Lung (tissue), 12 donors: ENCODE data around the gene YWHAB. TPM values are rescaled to one million over a fixed set of nuclear protein-coding genes. Genes with fewer than 3 reads are reported as not detected.

Source experiments
- ATAC-seq: fragments of 200-7000 bp; cut with Tn5 transposase; one replicate; pipeline ENCODE4 v1.9.1; 2020; ENCODE audit warnings: moderate number of reproducible peaks; ENCODE audit not compliant: insufficient read depth, low FRiP score
- DNase-seq, 3 donors: peaks; one replicate each; pipeline ENCODE4 v3.0.0-alpha.2; 2013 to 2017
- H3K27ac ChIP-seq, 2 donors: one replicate each; pipeline ENCODE4 v1.5.1; 2013; ENCODE audit warnings: mild to moderate bottlenecking in 2 of 2, moderate library complexity in 2 of 2, control low read depth in 1 of 2, inconsistent platforms in 1 of 2, low read depth in 1 of 2, low read length in 1 of 2
- H3K27me3 ChIP-seq, 3 donors: one replicate each; pipeline ENCODE4 v1.5.1; 2013; ENCODE audit warnings: low read length in 2 of 3; ENCODE audit not compliant: control insufficient read depth in 3 of 3, insufficient read depth in 3 of 3
- H3K36me3 ChIP-seq, 4 donors: one replicate each; pipeline ENCODE4 v1.5.1; 2013; ENCODE audit warnings: low read length in 4 of 4, mild to moderate bottlenecking in 1 of 4, moderate library complexity in 1 of 4; ENCODE audit not compliant: control insufficient read depth in 4 of 4, insufficient read depth in 4 of 4
- H3K4me1 ChIP-seq, 5 donors: one replicate each; pipeline ENCODE4 v1.5.1; 2013; ENCODE audit warnings: low read length in 5 of 5, mild to moderate bottlenecking in 2 of 5, moderate library complexity in 1 of 5; ENCODE audit not compliant: control insufficient read depth in 5 of 5, insufficient read depth in 5 of 5
- H3K4me3 ChIP-seq: one replicate; pipeline ENCODE4 v1.5.1; 2013; ENCODE audit warnings: mild to moderate bottlenecking, control low read depth, moderate library complexity
- H3K9ac ChIP-seq, 2 donors: one replicate each; pipeline ENCODE4 v1.5.1; 2013; ENCODE audit warnings: low read length in 2 of 2, control low read depth in 1 of 2; ENCODE audit not compliant: insufficient read depth in 1 of 2
- H3K9me3 ChIP-seq, 4 donors: one replicate each; pipeline ENCODE4 v1.5.1; 2013; ENCODE audit warnings: low read length in 3 of 4, mild to moderate bottlenecking in 1 of 4, moderate library complexity in 1 of 4; ENCODE audit not compliant: control insufficient read depth in 4 of 4, insufficient read depth in 3 of 4
- CTCF ChIP-seq: IDR thresholded peaks from 2 replicates; pipeline ENCODE4 v1.5.1; 2012; ENCODE audit warnings: mild to moderate bottlenecking; ENCODE audit errors: control extremely low read depth, extremely low read depth
- WGBS, 2 donors: extraction: QIAGEN DNeasy Blood & Tissue Kit; methylation state at CpG; one replicate each; pipeline ENCODE4 v1.1.7; 2013; 5-methylcytosine and 5-hydroxymethylcytosine counted together
- polyA plus RNA-seq, 2 donors: library from polyadenylated mRNA; stranded (reverse); fragments of 200-250 nt; gene quantifications; one replicate each; pipeline ENCODE4 v1.2.1, GENCODE V29; 2013
- total RNA-seq, 2 donors: library from RNA; depleted of rRNA in 1 of 2; stranded (reverse); fragments of >200 nt in 1 of 2; gene quantifications; one replicate each; pipeline ENCODE4 v1.2.1, GENCODE V29; 2014 to 2021
- donor health status: control.
- donor health status: control.
- donor health status: Bipolar disorder and iron deficiency.
- donor health status: healthy.
- donor health status: DM: yes; HTN: yes; CAD: no.

The YWHAB gene
- total and polyA plus RNA-seq, 4 donors = 69.0 to 186 (median 125) TPM

DNA sequence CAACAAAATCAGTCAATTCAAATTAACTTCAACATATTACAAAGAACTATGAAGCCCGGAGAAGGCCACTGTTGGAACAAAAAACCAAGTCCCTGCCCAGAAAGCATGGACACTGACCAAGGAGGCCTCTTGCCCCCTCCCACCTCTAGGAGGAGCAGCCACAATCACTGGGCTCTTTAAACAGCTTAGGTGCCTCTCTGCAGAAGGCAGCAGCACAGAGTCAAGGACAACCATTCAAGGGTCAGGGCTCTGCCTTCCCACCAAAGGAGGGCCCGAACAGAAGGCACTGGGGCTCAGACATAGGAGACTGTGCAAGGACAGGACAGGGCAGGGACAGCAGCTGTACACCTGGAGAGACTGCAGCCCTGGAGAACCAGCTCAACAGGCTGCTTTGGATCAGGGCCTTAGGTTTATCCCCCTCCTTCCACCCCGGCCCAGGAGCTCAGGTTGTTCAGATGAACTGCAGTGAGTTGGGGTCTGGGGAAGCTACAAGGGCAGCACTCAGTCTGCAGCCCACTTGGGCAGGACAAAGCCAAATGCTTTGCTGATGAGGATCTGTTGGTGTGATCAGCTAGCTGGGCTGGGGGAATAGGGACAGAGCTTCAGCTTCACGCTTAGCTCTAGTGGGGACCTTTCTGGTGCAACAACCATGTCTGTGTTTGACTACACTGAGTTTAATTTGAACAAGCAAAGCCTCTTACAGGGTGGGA lies 56.9 kb downstream of the YWHAB start:
- DNase-seq (no peak), ATAC-seq (no peak)
- 91 to 95% methylated on average over 4 of the region's 4 CpGs for WGBS, 2 donors
- Histone ChIP-seq H3K27me3 (no peaks in the 10 kb centered on the region), H3K9ac (no peak overlapping the region), H3K36me3 (peaks cover 10 to 39% (median 29%) of the 10 kb centered on the region in 4 donors), H3K4me1 (no peaks in the 10 kb centered on the region), H3K27ac (no peak overlapping the region), H3K9me3 (no peaks in the 10 kb centered on the region), H3K4me3 (no peak overlapping the region)
- no peak for TF ChIP-seq CTCF

DNA sequence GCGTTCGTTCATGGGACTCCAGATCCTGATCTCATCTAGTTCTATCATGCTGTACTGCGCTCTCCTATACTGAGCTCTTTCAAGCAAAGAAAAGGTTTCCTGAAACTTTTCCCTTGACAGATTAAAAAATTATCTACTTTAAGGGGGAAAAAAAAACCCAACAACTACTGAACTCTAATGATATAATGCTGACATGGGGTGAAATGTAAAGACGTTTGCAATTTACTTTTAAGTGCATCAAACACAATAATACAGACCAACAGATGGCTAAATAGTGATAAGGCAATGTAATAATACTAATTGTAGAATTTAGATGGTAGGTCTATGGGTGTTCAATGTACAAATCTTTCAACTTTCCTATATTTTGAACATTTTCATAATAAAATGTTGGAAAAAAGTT lies 58.3 kb downstream of the YWHAB start:
- H3K9me3 ChIP-seq = no peaks in the 10 kb centered on the region
- no peak overlapping the region for H3K9ac ChIP-seq
- 92 to 94% methylated on average over 4 of the region's 4 CpGs for WGBS, 2 donors
- H3K27ac ChIP-seq = no peak overlapping the region
- TF ChIP-seq CTCF = no peak
- no peaks in the 10 kb centered on the region for H3K27me3 ChIP-seq
- ATAC-seq = no peak
- H3K36me3 ChIP-seq = peaks cover 10 to 49% (median 31%) of the 10 kb centered on the region in 4 donors
- no peaks in the 10 kb centered on the region for H3K4me1 ChIP-seq
- DNase-seq = no peak
- no peak overlapping the region for H3K4me3 ChIP-seq

GRCh38 chr20:44945261-44945660 lies 59.8 kb downstream of the YWHAB start:
- WGBS, 2 donors = 90 to 93% methylated on average over 6 of the region's 6 CpGs
- ATAC-seq (no peak), DNase-seq (no peak)
- no peak for TF ChIP-seq CTCF
- Histone ChIP-seq H3K4me3 (no peak overlapping the region), H3K27me3 (no peaks in the 10 kb centered on the region), H3K36me3 (peaks cover 16 to 60% (median 32%) of the 10 kb centered on the region in 4 donors), H3K9me3 (no peaks in the 10 kb centered on the region), H3K4me1 (no peaks in the 10 kb centered on the region), H3K9ac (no peak overlapping the region), H3K27ac (no peak overlapping the region)
